DOHH2 (cell line): ENCODE data around the gene DDO.

Source experiments
- EZH2phosphoT487 ChIP-seq: fragments of 200-600 bp; sonication (generic); IDR thresholded peaks from 2 replicates; pipeline ENCODE4 v1.6.1; 2017; ENCODE audit warnings: borderline replicate concordance, mild to moderate bottlenecking, antibody characterized with exemption, low read length, moderate library complexity, mixed read lengths
- TF ChIP-seq, protein P1 (sequence below): fragments of 200-600 bp; sonication (generic); IDR thresholded peaks from one replicate; pipeline ENCODE4 v1.5.1; 2014; ENCODE audit warnings: antibody characterized with exemption, mild to moderate bottlenecking, low read depth, low read length; ENCODE audit not compliant: poor library complexity, severe bottlenecking

DNA sequence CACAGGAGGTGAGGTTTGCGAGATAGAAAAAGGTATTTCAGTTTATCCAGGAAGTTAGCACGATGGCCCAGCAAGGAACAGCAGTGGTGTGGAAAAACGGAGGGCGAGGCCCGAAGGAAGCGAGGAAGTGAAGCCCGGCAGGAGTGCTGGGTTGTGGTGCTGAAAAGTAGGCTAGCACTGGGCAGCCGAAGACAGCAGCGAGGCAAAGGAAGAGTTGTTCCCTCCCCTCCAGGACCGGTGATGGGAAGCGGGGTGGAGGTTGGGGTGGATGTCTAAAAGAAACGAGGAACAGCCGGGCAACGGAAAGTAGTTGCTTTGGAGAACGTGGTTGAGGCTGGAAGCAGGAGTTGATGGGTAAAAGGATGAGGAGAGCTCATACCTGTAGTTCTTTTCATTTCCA is 58.6 kb downstream of the DDO start:
- TF ChIP-seq, protein P1, sequence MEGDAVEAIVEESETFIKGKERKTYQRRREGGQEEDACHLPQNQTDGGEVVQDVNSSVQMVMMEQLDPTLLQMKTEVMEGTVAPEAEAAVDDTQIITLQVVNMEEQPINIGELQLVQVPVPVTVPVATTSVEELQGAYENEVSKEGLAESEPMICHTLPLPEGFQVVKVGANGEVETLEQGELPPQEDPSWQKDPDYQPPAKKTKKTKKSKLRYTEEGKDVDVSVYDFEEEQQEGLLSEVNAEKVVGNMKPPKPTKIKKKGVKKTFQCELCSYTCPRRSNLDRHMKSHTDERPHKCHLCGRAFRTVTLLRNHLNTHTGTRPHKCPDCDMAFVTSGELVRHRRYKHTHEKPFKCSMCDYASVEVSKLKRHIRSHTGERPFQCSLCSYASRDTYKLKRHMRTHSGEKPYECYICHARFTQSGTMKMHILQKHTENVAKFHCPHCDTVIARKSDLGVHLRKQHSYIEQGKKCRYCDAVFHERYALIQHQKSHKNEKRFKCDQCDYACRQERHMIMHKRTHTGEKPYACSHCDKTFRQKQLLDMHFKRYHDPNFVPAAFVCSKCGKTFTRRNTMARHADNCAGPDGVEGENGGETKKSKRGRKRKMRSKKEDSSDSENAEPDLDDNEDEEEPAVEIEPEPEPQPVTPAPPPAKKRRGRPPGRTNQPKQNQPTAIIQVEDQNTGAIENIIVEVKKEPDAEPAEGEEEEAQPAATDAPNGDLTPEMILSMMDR = no peak
- no peak for TF ChIP-seq EZH2phosphoT487
